Astrocyte of the hippocampus (primary cell): ENCODE results near the gene CCDC50.

Experiments used
- DNase-seq: peaks from one replicate; pipeline ENCODE4 v3.0.0; 2011; ENCODE audit warnings: low read depth, low spot score

The CCDC50 gene

GRCh38 chr3:191420771-191421170 is 91.6 kb downstream of the CCDC50 start:
- no peak for DNase-seq

GRCh38 chr3:191424881-191425280 is 95.7 kb downstream of the CCDC50 start:
- DNase-seq, result no peak

- no peak for DNase-seq
Observed at GRCh38 chr3:191425322-191425734, 96.1 kb downstream of the CCDC50 start.

GRCh38 chr3:191426311-191426710 is 97.1 kb downstream of the CCDC50 start:
- DNase-seq, result no peak

- DNase-seq, result no peak
Observed at GRCh38 chr3:191428177-191428576, 99.0 kb downstream of the CCDC50 start.

- no peak for DNase-seq
Observed at GRCh38 chr3:191430103-191430502, 100.9 kb downstream of the CCDC50 start.

GRCh38 chr3:191431160-191431822 is 102.1 kb downstream of the CCDC50 start:
- DNase-seq, result no peak

GRCh38 chr3:191432162-191432561 is 103.0 kb downstream of the CCDC50 start:
- no peak for DNase-seq

- no peak for DNase-seq
Observed at GRCh38 chr3:191434024-191434423, 104.8 kb downstream of the CCDC50 start.

- DNase-seq, result no peak
Observed at GRCh38 chr3:191435981-191436380, 106.8 kb downstream of the CCDC50 start.

GRCh38 chr3:191438150-191438814 is 109.1 kb downstream of the CCDC50 start:
- no peak for DNase-seq

GRCh38 chr3:191440532-191440931 is 111.3 kb downstream of the CCDC50 start:
- DNase-seq, result no peak

GRCh38 chr3:191441687-191442086 is 112.5 kb downstream of the CCDC50 start:
- no peak for DNase-seq

- no peak for DNase-seq
Observed at GRCh38 chr3:191444569-191444968, 115.4 kb downstream of the CCDC50 start.
